ENCODE data around the gene VIPR2.

GRCh38 chr7:159126311-159127260, 18.1 kb downstream of the VIPR2 start:
- TF ChIP-seq CTCF (IDR thresholded peaks at IDR 0.05; ENCODE audit: borderline replicate concordance, extremely low read depth, low read length, poor library complexity, severe bottlenecking) (no peak), EZH2 (IDR thresholded peaks at IDR 0.05; ENCODE audit: borderline replicate concordance, low read depth, low read length, severe bottlenecking) (no peak)
